Neural progenitor cell (in vitro differentiated cells): ENCODE data around the gene SLC24A4. TPM values are rescaled to one million over a fixed set of nuclear protein-coding genes. Genes with fewer than 3 reads are reported as not detected.

Source experiments
- DNase-seq: peaks from one replicate; pipeline ENCODE4 v3.0.0-alpha.2; 2016; ENCODE audit warnings: low spot score
- H2AFZ ChIP-seq: fragments of 200-600 bp; sonication (generic); replicated peaks from 2 replicates; pipeline ENCODE4 v1.6.1; 2016; ENCODE audit warnings: antibody characterized with exemption
- H3F3A ChIP-seq: fragments of 200-600 bp; sonication (generic); 2 replicates; pipeline ENCODE4 v1.6.1; 2016; ENCODE audit warnings: antibody characterized with exemption, low read depth
- H3K27ac ChIP-seq: fragments of 200-600 bp; sonication (generic); 2 replicates; pipeline ENCODE4 v1.5.1; 2016; ENCODE audit warnings: mild to moderate bottlenecking
- H3K27me3 ChIP-seq: fragments of 200-600 bp; sonication (generic); 2 replicates; pipeline ENCODE4 v1.6.1; 2016; ENCODE audit warnings: mild to moderate bottlenecking, moderate library complexity
- H3K36me3 ChIP-seq: fragments of 200-600 bp; sonication (generic); 2 replicates; pipeline ENCODE4 v1.5.1; 2016
- H3K4me1 ChIP-seq: fragments of 200-600 bp; sonication (generic); 2 replicates; pipeline ENCODE4 v1.6.1; 2016; ENCODE audit warnings: mixed run types
- H3K4me2 ChIP-seq: fragments of 200-600 bp; sonication (generic); 2 replicates; pipeline ENCODE4 v1.6.1; 2016
- H3K4me3 ChIP-seq: fragments of 200-600 bp; sonication (generic); 2 replicates; pipeline ENCODE4 v1.5.1; 2016
- H3K79me2 ChIP-seq: fragments of 200-600 bp; sonication (generic); 2 replicates; pipeline ENCODE4 v1.6.1; 2016; ENCODE audit warnings: low read depth
- H3K9ac ChIP-seq: fragments of 200-600 bp; sonication (generic); 2 replicates; pipeline ENCODE4 v1.6.1; 2016
- H3K9me3 ChIP-seq: fragments of 200-600 bp; sonication (generic); 2 replicates; pipeline ENCODE4 v1.5.1; 2016; ENCODE audit warnings: low read depth
- H4K20me1 ChIP-seq: fragments of 200-600 bp; sonication (generic); 2 replicates; pipeline ENCODE4 v1.6.1; 2016; ENCODE audit warnings: low read depth
- H3K27ac Mint-ChIP-seq: 3 replicates; pipeline ENCODE4 v1.8.0; 2021; ENCODE audit warnings: mixed read lengths
- H3K27me3 Mint-ChIP-seq: 2 replicates; pipeline ENCODE4 v1.8.0; 2022; ENCODE audit warnings: low read depth, mild to moderate bottlenecking, inconsistent platforms, moderate library complexity, mixed read lengths; ENCODE audit not compliant: insufficient read depth
- H3K36me3 Mint-ChIP-seq: 3 replicates; pipeline ENCODE4 v1.8.0; 2021; ENCODE audit warnings: mixed read lengths
- H3K4me1 Mint-ChIP-seq: 3 replicates; pipeline ENCODE4 v1.8.0; 2021; ENCODE audit warnings: mixed read lengths
- H3K4me3 Mint-ChIP-seq: 3 replicates; pipeline ENCODE4 v1.8.0; 2021; ENCODE audit warnings: mild to moderate bottlenecking, moderate library complexity, mixed read lengths
- H3K9me3 Mint-ChIP-seq: 3 replicates; pipeline ENCODE4 v1.8.0; 2020; ENCODE audit warnings: mixed read lengths
- EZH2 ChIP-seq: fragments of 200-600 bp; sonication (generic); IDR thresholded peaks from 2 replicates; pipeline ENCODE4 v1.6.1; 2017; ENCODE audit warnings: antibody characterized with exemption, mild to moderate bottlenecking, moderate library complexity
- EZH2phosphoT487 ChIP-seq: fragments of 200-600 bp; sonication (generic); IDR thresholded peaks from 2 replicates; pipeline ENCODE4 v1.6.1; 2017; ENCODE audit warnings: antibody characterized with exemption
- total RNA-seq: library from RNA; depleted of rRNA; stranded (reverse); fragments of >200 nt; gene quantifications from 2 replicates; pipeline ENCODE4 v1.2.3, GENCODE V29; 2015; ENCODE audit warnings: low replicate concordance
- TF ChIP-seq, protein P1 (sequence below): fragments of 200-600 bp; sonication (generic); IDR thresholded peaks from 2 replicates; pipeline ENCODE4 v1.5.1; 2017; ENCODE audit warnings: antibody characterized with exemption, mild to moderate bottlenecking

Gene SLC24A4
- total RNA-seq, 1 donor from 2014 or later = 0.73 TPM

DNA sequence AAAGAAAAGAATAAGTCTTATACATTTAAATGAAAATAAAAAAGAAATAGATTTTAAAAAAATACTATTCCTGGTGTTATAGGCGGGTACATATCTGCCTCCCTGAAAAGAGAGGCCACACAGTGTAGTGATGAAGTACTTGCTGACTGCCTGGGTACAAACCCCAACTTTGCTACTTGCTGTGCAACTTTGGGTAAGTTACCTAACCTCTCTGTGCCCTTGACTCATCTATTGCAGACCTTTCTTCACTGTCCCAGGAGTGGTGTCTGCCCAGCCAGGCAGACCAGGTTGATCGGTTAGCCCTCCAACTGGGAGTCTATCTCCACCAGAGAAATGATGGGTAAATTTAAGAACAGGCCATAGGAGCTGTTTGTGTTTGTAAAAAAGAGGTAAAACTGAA, 82.0 kb downstream of the SLC24A4 start:
- Mint-ChIP-seq H3K36me3 (peaks cover 5% of the 10 kb centered on the region), H3K27ac (no peak overlapping the region), H3K4me1 (peaks cover 9% of the 10 kb centered on the region), H3K9me3 (peaks cover 20% of the 10 kb centered on the region), H3K4me3 (no peak overlapping the region), H3K27me3 (peaks cover 2% of the 10 kb centered on the region)
- H4K20me1 ChIP-seq = no peaks in the 10 kb centered on the region
- H2AFZ ChIP-seq = no peak overlapping the region
- DNase-seq = no peak
- no peak overlapping the region for H3K4me2 ChIP-seq
- H3K9me3 ChIP-seq = no peaks in the 10 kb centered on the region
- H3K4me3 ChIP-seq = no peak overlapping the region
- no peaks in the 10 kb centered on the region for H3K79me2 ChIP-seq
- H3K36me3 ChIP-seq = no peaks in the 10 kb centered on the region
- H3K27ac ChIP-seq = no peak overlapping the region
- no peaks in the 10 kb centered on the region for H3F3A ChIP-seq
- TF ChIP-seq EZH2phosphoT487 (no peak), EZH2 (no peak)
- TF ChIP-seq, protein P1, sequence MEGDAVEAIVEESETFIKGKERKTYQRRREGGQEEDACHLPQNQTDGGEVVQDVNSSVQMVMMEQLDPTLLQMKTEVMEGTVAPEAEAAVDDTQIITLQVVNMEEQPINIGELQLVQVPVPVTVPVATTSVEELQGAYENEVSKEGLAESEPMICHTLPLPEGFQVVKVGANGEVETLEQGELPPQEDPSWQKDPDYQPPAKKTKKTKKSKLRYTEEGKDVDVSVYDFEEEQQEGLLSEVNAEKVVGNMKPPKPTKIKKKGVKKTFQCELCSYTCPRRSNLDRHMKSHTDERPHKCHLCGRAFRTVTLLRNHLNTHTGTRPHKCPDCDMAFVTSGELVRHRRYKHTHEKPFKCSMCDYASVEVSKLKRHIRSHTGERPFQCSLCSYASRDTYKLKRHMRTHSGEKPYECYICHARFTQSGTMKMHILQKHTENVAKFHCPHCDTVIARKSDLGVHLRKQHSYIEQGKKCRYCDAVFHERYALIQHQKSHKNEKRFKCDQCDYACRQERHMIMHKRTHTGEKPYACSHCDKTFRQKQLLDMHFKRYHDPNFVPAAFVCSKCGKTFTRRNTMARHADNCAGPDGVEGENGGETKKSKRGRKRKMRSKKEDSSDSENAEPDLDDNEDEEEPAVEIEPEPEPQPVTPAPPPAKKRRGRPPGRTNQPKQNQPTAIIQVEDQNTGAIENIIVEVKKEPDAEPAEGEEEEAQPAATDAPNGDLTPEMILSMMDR = no peak
- H3K27me3 ChIP-seq = no peaks in the 10 kb centered on the region
- H3K4me1 ChIP-seq = no peaks in the 10 kb centered on the region
- no peak overlapping the region for H3K9ac ChIP-seq

DNA sequence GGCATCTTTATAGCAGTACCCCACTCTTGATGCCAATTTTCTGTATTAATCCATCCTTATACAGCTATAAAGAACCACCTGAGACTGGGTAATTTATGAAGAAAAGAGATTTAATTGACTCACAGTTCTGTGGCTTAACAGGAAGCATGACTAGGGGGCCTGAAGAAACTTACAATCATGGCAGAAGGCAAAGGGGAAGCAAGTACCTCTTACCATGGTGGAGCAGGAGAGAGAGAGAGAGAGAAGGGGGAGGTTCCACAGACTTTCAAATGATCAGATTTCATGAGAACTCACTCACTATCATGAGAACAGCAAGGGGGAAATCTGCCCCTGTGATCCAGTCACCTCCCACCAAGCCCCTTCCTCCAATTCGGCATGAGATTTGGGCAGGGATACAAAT, 84.4 kb downstream of the SLC24A4 start:
- H3K9ac ChIP-seq = no peak overlapping the region
- peaks cover 5% of the 10 kb centered on the region for H3K36me3 Mint-ChIP-seq
- no peak overlapping the region for H3K4me3 Mint-ChIP-seq
- H3K79me2 ChIP-seq = no peaks in the 10 kb centered on the region
- H3K36me3 ChIP-seq = no peaks in the 10 kb centered on the region
- H3K4me3 ChIP-seq = no peak overlapping the region
- H3K27ac Mint-ChIP-seq = no peak overlapping the region
- H3K27me3 Mint-ChIP-seq = peaks cover 7% of the 10 kb centered on the region
- no peaks in the 10 kb centered on the region for H4K20me1 ChIP-seq
- H3K9me3 Mint-ChIP-seq = peaks cover 18% of the 10 kb centered on the region
- H3K27ac ChIP-seq = no peak overlapping the region
- no peak overlapping the region for H3K4me2 ChIP-seq
- peaks cover 14% of the 10 kb centered on the region for H3K4me1 Mint-ChIP-seq
- H3K4me1 ChIP-seq = no peaks in the 10 kb centered on the region
- H3F3A ChIP-seq = no peaks in the 10 kb centered on the region
- no peak overlapping the region for H2AFZ ChIP-seq
- TF ChIP-seq, protein P1 = no peak
- no peaks in the 10 kb centered on the region for H3K27me3 ChIP-seq
- H3K9me3 ChIP-seq = no peaks in the 10 kb centered on the region
- DNase-seq = no peak

DNA sequence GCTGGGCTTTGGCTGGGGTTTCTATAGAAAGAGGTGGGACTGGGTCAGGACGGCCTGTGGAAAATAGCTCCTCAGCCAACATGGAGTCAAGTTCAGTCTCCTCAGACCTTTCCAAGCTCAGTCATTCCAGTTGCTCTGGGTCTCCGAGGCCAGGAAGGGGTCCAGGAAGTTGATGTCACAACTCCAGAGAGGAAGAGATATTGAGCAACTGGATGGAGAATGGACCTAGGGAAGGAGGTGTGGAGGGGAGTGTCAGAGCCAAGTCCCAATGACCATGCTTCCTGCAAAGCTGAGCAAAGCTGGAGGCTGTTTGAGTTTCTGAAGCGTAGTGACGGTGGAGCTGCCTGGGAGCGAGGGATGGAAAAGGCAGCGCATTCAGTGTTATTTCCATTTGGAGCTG, 86.1 kb downstream of the SLC24A4 start:
- Histone ChIP-seq H3K27ac (no peak overlapping the region), H2AFZ (no peak overlapping the region), H3K4me3 (no peak overlapping the region), H3K79me2 (no peaks in the 10 kb centered on the region), H3K36me3 (no peaks in the 10 kb centered on the region), H3K27me3 (no peaks in the 10 kb centered on the region), H3F3A (no peaks in the 10 kb centered on the region), H4K20me1 (no peaks in the 10 kb centered on the region), H3K9me3 (no peaks in the 10 kb centered on the region), H3K9ac (no peak overlapping the region), H3K4me2 (no peak overlapping the region), H3K4me1 (no peaks in the 10 kb centered on the region)
- TF ChIP-seq EZH2phosphoT487 (no peak), EZH2 (no peak)
- TF ChIP-seq, protein P1 = no peak
- H3K27ac Mint-ChIP-seq = no peak overlapping the region
- no peak overlapping the region for H3K4me3 Mint-ChIP-seq
- H3K27me3 Mint-ChIP-seq = peaks cover 7% of the 10 kb centered on the region
- peaks cover 16% of the 10 kb centered on the region for H3K9me3 Mint-ChIP-seq
- DNase-seq = no peak
- peaks cover 17% of the 10 kb centered on the region for H3K4me1 Mint-ChIP-seq
- peaks cover 4% of the 10 kb centered on the region for H3K36me3 Mint-ChIP-seq

DNA sequence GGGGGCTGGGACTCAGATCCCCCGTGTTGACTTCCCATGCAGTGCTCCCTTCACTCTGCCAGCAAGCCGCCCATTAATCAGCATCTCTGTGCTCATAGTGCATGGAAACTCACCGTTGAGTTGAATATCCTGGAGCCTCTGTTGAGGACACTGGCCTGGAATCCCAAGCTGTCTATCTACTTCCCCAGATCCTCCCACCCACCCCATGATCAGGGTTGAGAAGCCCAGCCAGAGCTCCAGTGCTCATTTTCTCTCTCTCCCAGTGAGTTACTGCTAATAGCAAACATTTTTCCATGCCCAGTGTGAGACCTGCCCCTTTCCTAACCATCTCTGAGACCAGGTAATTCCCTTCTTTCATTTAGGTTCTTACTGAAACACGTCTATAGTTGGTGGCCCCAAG, 88.2 kb downstream of the SLC24A4 start:
- Mint-ChIP-seq H3K4me1 (peaks cover 25% of the 10 kb centered on the region), H3K27ac (no peak overlapping the region), H3K27me3 (peaks cover 6% of the 10 kb centered on the region), H3K4me3 (no peak overlapping the region), H3K9me3 (peaks cover 6% of the 10 kb centered on the region), H3K36me3 (peaks cover 2% of the 10 kb centered on the region)
- Histone ChIP-seq H3K4me1 (no peaks in the 10 kb centered on the region), H3K4me2 (no peak overlapping the region), H3K79me2 (no peaks in the 10 kb centered on the region), H3K27me3 (no peaks in the 10 kb centered on the region), H3K9me3 (no peaks in the 10 kb centered on the region), H2AFZ (no peak overlapping the region), H3K27ac (no peak overlapping the region), H3F3A (no peaks in the 10 kb centered on the region), H3K36me3 (no peaks in the 10 kb centered on the region), H3K4me3 (no peak overlapping the region), H4K20me1 (no peaks in the 10 kb centered on the region), H3K9ac (no peak overlapping the region)
- no peak for DNase-seq
- no peak for TF ChIP-seq EZH2phosphoT487
- TF ChIP-seq EZH2 = no peak
- TF ChIP-seq, protein P1 = no peak
